Measurements from ENCODE around the gene KCNG4. TPM values are rescaled to one million over a fixed set of nuclear protein-coding genes. Genes with fewer than 3 reads are reported as not detected.

The KCNG4 gene
- total and polyA plus RNA-seq, 2 donors: not detected

GRCh38 chr16:84268291-84269040 is 28.7 kb upstream of the KCNG4 start:
- 81% methylated on average over 18 of the region's 18 CpGs for WGBS
- Histone ChIP-seq H3K27me3 (ENCODE audit: control insufficient read depth in 2 of 2, insufficient read depth in 1 of 2, low read length in 1 of 2) (no peaks in the 10 kb centered on the region), H3K4me1 (ENCODE audit: control insufficient read depth in 2 of 2, insufficient read depth in 2 of 2, low read length in 2 of 2) (no peaks in the 10 kb centered on the region), H3K9me3 (ENCODE audit: control insufficient read depth in 2 of 2, insufficient read depth in 1 of 2, low read length in 1 of 2) (no peaks in the 10 kb centered on the region), H3K4me3 (ENCODE audit: low read length in 2 of 2) (no peak overlapping the region), H3K27ac (ENCODE audit: low read depth in 1 of 2, low read length in 1 of 2) (no peak overlapping the region), H3K36me3 (ENCODE audit: control insufficient read depth in 2 of 2, insufficient read depth in 2 of 2, low read length in 1 of 2) (no peaks in the 10 kb centered on the region)
- DNase-seq (ENCODE audit: low read depth in 6 of 9, low spot score in 9 of 9): no peak

DNA sequence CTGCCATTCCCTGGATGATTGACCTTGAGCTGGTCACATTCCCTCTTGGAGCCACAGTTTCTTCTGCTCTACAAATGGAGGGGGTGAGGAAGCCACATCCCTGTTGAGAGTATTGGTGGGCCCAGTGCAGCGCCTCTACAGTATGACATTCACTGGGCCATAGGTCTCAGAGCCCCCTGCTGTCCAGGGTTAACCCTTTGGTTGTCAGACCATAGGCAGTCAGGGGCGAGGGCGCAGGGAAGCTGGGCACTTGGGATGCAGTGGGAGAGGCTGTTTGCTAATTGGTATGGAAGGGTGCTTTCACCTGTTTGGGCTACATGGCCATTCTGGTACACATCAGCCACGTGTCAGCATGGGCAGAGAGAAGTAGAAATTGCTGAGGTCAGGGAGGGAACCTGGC is 27.6 kb upstream of the KCNG4 start:
- H3K27me3 ChIP-seq (ENCODE audit: control insufficient read depth in 2 of 2, insufficient read depth in 1 of 2, low read length in 1 of 2): no peaks in the 10 kb centered on the region
- 86% methylated on average over 4 of the region's 4 CpGs for WGBS
- H3K9me3 ChIP-seq (ENCODE audit: control insufficient read depth in 2 of 2, insufficient read depth in 1 of 2, low read length in 1 of 2): peaks cover 0 to 1% of the 10 kb centered on the region in 2 donors
- no peaks in the 10 kb centered on the region for H3K36me3 ChIP-seq (ENCODE audit: control insufficient read depth in 2 of 2, insufficient read depth in 2 of 2, low read length in 1 of 2)
- DNase-seq (ENCODE audit: low read depth in 6 of 9, low spot score in 9 of 9): no peak
- no peaks in the 10 kb centered on the region for H3K4me1 ChIP-seq (ENCODE audit: control insufficient read depth in 2 of 2, insufficient read depth in 2 of 2, low read length in 2 of 2)
- no peak overlapping the region for H3K27ac ChIP-seq (ENCODE audit: low read depth in 1 of 2, low read length in 1 of 2)
- H3K4me3 ChIP-seq (ENCODE audit: low read length in 2 of 2): no peak overlapping the region

- Histone ChIP-seq H3K27ac (ENCODE audit: low read depth in 1 of 2, low read length in 1 of 2) (no peak overlapping the region), H3K4me1 (ENCODE audit: control insufficient read depth in 2 of 2, insufficient read depth in 2 of 2, low read length in 2 of 2) (no peaks in the 10 kb centered on the region), H3K9me3 (ENCODE audit: control insufficient read depth in 2 of 2, insufficient read depth in 1 of 2, low read length in 1 of 2) (peaks cover 0 to 1% of the 10 kb centered on the region in 2 donors), H3K27me3 (ENCODE audit: control insufficient read depth in 2 of 2, insufficient read depth in 1 of 2, low read length in 1 of 2) (no peaks in the 10 kb centered on the region), H3K4me3 (ENCODE audit: low read length in 2 of 2) (no peak overlapping the region), H3K36me3 (ENCODE audit: control insufficient read depth in 2 of 2, insufficient read depth in 2 of 2, low read length in 1 of 2) (no peaks in the 10 kb centered on the region)
- WGBS: 53% methylated on average over 4 of the region's 4 CpGs
- DNase-seq (ENCODE audit: low read depth in 6 of 9, low spot score in 9 of 9): peak in 5 of 9 donors; percentile 8 to 28 (median 15)
Observed at GRCh38 chr16:84266451-84266850, 26.6 kb upstream of the KCNG4 start.

- Histone ChIP-seq H3K9me3 (ENCODE audit: control insufficient read depth in 2 of 2, insufficient read depth in 1 of 2, low read length in 1 of 2) (peaks cover 1 to 4% of the 10 kb centered on the region in 2 donors), H3K4me1 (ENCODE audit: control insufficient read depth in 2 of 2, insufficient read depth in 2 of 2, low read length in 2 of 2) (no peaks in the 10 kb centered on the region), H3K27me3 (ENCODE audit: control insufficient read depth in 2 of 2, insufficient read depth in 1 of 2, low read length in 1 of 2) (no peaks in the 10 kb centered on the region), H3K4me3 (ENCODE audit: low read length in 2 of 2) (no peak overlapping the region), H3K36me3 (ENCODE audit: control insufficient read depth in 2 of 2, insufficient read depth in 2 of 2, low read length in 1 of 2) (no peaks in the 10 kb centered on the region), H3K27ac (ENCODE audit: low read depth in 1 of 2, low read length in 1 of 2) (no peak overlapping the region)
- DNase-seq (ENCODE audit: low read depth in 6 of 9, low spot score in 9 of 9): no peak
- WGBS: 99% methylated on average over 3 of the region's 3 CpGs
Observed at GRCh38 chr16:84262939-84263338, 23.1 kb upstream of the KCNG4 start.

DNA sequence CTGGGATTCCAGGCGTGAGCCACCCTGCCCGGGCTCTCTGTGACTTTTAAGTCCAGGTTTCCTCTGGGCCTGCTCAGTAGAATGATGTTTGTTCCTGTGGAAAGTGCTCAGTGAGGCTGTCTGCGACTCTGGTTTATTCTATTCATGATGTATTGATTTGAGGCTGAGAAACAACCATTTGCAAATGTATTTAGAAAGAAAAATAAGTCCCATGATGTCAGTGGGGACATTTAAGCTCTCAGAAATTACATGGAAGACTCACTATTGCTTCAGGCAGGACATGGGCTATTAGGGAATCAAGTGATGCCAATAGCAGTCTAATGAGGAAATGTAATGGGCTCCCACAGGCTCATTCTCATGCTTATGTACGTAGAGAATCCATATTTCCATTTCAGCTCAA is 22.2 kb upstream of the KCNG4 start:
- WGBS: 96% methylated on average over 4 of the region's 4 CpGs
- Histone ChIP-seq H3K27ac (ENCODE audit: low read depth in 1 of 2, low read length in 1 of 2) (no peak overlapping the region), H3K36me3 (ENCODE audit: control insufficient read depth in 2 of 2, insufficient read depth in 2 of 2, low read length in 1 of 2) (no peaks in the 10 kb centered on the region), H3K27me3 (ENCODE audit: control insufficient read depth in 2 of 2, insufficient read depth in 1 of 2, low read length in 1 of 2) (no peaks in the 10 kb centered on the region), H3K4me1 (ENCODE audit: control insufficient read depth in 2 of 2, insufficient read depth in 2 of 2, low read length in 2 of 2) (no peaks in the 10 kb centered on the region), H3K9me3 (ENCODE audit: control insufficient read depth in 2 of 2, insufficient read depth in 1 of 2, low read length in 1 of 2) (peaks cover 1 to 4% of the 10 kb centered on the region in 2 donors), H3K4me3 (ENCODE audit: low read length in 2 of 2) (no peak overlapping the region)
- DNase-seq (ENCODE audit: low read depth in 6 of 9, low spot score in 9 of 9): no peak

DNA sequence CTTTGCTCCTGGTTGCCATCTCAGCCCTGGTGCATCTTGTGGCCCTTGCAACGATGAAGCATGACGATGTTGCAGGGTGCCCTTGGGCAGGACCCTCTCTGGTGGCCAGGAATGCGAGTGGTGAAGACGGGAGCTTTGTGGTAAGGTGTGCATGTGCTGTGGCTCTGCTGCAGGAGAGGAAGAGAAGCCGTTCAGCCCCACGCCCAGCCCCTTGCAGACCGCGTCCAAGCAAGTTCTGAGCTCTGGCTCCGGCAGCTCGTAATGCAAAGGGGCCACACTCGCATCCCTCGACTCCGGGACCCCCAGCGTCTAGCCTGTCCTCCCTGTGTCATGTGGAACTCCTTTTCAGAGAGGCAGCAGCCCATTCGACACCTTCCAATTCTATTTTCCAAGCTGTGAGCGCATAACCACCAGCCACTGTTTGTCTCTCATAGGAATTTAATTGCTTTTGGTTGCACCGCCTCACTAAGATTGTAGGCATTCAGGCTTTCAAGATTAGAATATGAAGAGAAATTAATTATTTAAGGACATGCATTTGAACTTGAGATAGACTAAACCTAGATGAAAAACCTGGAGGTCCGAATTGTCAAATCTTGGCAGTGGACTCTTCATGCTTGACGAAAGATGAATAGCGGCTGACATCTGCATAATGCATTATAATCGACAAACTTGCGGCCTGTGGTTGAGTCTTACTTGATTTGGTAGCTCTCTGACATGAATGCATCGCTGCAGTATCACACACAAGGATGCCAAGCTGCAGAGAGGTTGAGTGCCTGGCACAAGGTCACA is 21.1 kb upstream of the KCNG4 start:
- Histone ChIP-seq H3K4me1 (ENCODE audit: control insufficient read depth in 2 of 2, insufficient read depth in 2 of 2, low read length in 2 of 2) (no peaks in the 10 kb centered on the region), H3K27me3 (ENCODE audit: control insufficient read depth in 2 of 2, insufficient read depth in 1 of 2, low read length in 1 of 2) (no peaks in the 10 kb centered on the region), H3K9me3 (ENCODE audit: control insufficient read depth in 2 of 2, insufficient read depth in 1 of 2, low read length in 1 of 2) (peaks cover 1 to 4% of the 10 kb centered on the region in 2 donors), H3K36me3 (ENCODE audit: control insufficient read depth in 2 of 2, insufficient read depth in 2 of 2, low read length in 1 of 2) (no peaks in the 10 kb centered on the region), H3K27ac (ENCODE audit: low read depth in 1 of 2, low read length in 1 of 2) (no peak overlapping the region), H3K4me3 (ENCODE audit: low read length in 2 of 2) (no peak overlapping the region)
- WGBS: 85% methylated on average over 23 of the region's 23 CpGs
- no peak for DNase-seq (ENCODE audit: low read depth in 6 of 9, low spot score in 9 of 9)

DNA sequence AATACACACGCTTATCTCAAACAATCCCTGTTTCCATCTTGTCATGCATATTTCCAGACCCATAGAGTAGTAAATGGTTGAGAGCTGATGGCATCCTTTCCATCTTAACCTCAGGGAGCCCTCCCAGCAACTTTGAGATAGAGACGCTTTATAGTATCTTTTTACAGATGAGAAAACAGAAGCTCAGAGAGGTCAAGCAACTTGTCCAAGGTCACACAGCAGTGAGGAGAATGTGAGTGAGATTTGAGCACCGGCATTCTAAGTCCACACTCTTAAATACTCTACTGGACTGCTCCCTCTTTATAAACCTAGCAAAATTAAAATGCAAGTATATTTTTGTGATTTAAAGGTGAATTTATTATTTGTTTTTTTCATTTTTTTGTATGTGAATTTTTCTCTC is 19.9 kb upstream of the KCNG4 start:
- Histone ChIP-seq H3K4me3 (ENCODE audit: low read length in 2 of 2) (no peak overlapping the region), H3K27me3 (ENCODE audit: control insufficient read depth in 2 of 2, insufficient read depth in 1 of 2, low read length in 1 of 2) (no peaks in the 10 kb centered on the region), H3K4me1 (ENCODE audit: control insufficient read depth in 2 of 2, insufficient read depth in 2 of 2, low read length in 2 of 2) (no peaks in the 10 kb centered on the region), H3K27ac (ENCODE audit: low read depth in 1 of 2, low read length in 1 of 2) (no peak overlapping the region), H3K9me3 (ENCODE audit: control insufficient read depth in 2 of 2, insufficient read depth in 1 of 2, low read length in 1 of 2) (peaks cover 1 to 4% of the 10 kb centered on the region in 2 donors), H3K36me3 (ENCODE audit: control insufficient read depth in 2 of 2, insufficient read depth in 2 of 2, low read length in 1 of 2) (no peaks in the 10 kb centered on the region)
- DNase-seq (ENCODE audit: low read depth in 6 of 9, low spot score in 9 of 9): no peak
- 97% methylated on average over 3 of the region's 3 CpGs for WGBS

DNA sequence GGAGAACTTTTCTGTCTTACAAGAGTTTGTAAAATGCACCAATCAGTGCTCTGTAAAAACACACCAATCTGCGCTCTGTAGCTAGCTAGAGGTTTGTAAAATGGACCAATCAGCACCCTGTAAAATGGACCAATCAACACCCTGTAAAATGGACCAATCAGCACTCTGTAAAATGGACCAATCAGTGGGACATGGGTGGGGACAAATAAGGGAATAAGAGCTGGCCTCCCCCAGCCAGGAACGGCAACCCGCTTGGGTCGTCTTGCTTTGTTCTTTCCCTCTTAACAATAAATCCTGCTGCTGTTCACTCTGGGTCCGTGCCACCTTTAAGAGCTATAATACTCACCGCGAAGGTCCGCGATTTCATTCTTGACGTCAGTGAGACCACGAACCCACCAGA is 18.5 kb upstream of the KCNG4 start:
- no peak for DNase-seq (ENCODE audit: low read depth in 6 of 9, low spot score in 9 of 9)
- Histone ChIP-seq H3K9me3 (ENCODE audit: control insufficient read depth in 2 of 2, insufficient read depth in 1 of 2, low read length in 1 of 2) (peaks cover 1 to 4% of the 10 kb centered on the region in 2 donors), H3K4me1 (ENCODE audit: control insufficient read depth in 2 of 2, insufficient read depth in 2 of 2, low read length in 2 of 2) (no peaks in the 10 kb centered on the region), H3K27ac (ENCODE audit: low read depth in 1 of 2, low read length in 1 of 2) (no peak overlapping the region), H3K4me3 (ENCODE audit: low read length in 2 of 2) (no peak overlapping the region), H3K27me3 (ENCODE audit: control insufficient read depth in 2 of 2, insufficient read depth in 1 of 2, low read length in 1 of 2) (no peaks in the 10 kb centered on the region), H3K36me3 (ENCODE audit: control insufficient read depth in 2 of 2, insufficient read depth in 2 of 2, low read length in 1 of 2) (no peaks in the 10 kb centered on the region)
- 92% methylated on average over 11 of the region's 11 CpGs for WGBS

GRCh38 chr16:84255050-84255810 is 15.4 kb upstream of the KCNG4 start:
- H3K27ac ChIP-seq (ENCODE audit: low read depth in 1 of 2, low read length in 1 of 2): no peak overlapping the region
- peaks cover 0 to 2% of the 10 kb centered on the region in 2 donors for H3K27me3 ChIP-seq (ENCODE audit: control insufficient read depth in 2 of 2, insufficient read depth in 1 of 2, low read length in 1 of 2)
- peaks cover 0 to 4% of the 10 kb centered on the region in 2 donors for H3K9me3 ChIP-seq (ENCODE audit: control insufficient read depth in 2 of 2, insufficient read depth in 1 of 2, low read length in 1 of 2)
- no peak overlapping the region for H3K4me3 ChIP-seq (ENCODE audit: low read length in 2 of 2)
- H3K4me1 ChIP-seq (ENCODE audit: control insufficient read depth in 2 of 2, insufficient read depth in 2 of 2, low read length in 2 of 2): no peaks in the 10 kb centered on the region
- DNase-seq (ENCODE audit: low read depth in 6 of 9, low spot score in 9 of 9): no peak
- no peaks in the 10 kb centered on the region for H3K36me3 ChIP-seq (ENCODE audit: control insufficient read depth in 2 of 2, insufficient read depth in 2 of 2, low read length in 1 of 2)
- 94% methylated on average over 4 of the region's 4 CpGs for WGBS
